HG02970 (cell line): ENCODE results near the gene SPACA1.

Source experiments
- ATAC-seq: cut with Tn5 transposase; IDR thresholded peaks from one replicate; pipeline ENCODE4 v1.9.1; 2021; ENCODE audit warnings: mild to moderate bottlenecking, moderate library complexity, moderate number of reproducible peaks; ENCODE audit not compliant: unreplicated experiment, low FRiP score

The SPACA1 gene

DNA sequence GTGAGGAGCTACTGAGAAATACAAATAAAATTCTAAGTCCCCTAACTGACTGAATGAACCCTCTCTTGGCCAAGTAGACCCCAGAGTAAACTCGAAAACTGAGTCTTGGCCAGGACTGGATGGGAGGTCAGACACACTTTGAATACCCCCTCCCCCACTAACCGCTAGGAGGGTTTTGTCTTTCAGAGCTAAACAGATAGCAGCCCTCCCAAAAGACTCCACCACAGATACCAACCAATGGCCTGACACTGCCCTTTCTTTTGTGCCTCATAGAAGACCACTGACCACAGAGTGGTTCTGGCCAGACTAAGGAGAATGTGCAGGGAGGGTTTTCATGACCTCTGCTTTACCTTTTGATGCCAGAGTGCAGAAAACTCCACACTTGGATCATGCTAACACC, 42.1 kb downstream of the SPACA1 start:
- no peak for ATAC-seq

DNA sequence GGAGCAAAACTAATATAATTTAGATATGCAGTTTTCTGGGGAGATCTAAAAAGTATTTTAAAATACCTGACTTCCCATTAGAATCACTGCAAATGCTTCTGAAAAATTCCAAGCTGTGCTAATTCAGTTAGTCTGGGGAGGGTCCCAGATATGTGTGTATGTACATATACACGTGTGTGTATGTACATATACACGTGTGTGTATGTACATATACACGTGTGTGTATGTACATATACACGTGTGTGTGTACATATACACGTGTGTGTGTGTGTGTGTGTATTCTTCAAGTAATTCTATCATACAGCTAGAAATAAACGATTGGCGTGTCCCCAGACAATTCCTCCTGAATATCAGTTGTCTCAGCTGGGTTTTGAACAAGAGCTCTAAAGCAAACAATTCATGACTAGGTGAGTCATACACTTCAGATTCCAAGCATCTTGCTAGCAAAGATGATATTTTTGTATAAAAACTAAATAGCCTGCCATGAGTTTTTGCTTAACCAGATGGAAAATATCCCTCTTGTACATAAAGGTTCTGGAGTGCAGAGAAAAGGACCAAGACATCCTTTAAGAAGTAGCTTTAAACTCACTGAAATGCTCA, 58.2 kb downstream of the SPACA1 start:
- ATAC-seq: no peak

DNA sequence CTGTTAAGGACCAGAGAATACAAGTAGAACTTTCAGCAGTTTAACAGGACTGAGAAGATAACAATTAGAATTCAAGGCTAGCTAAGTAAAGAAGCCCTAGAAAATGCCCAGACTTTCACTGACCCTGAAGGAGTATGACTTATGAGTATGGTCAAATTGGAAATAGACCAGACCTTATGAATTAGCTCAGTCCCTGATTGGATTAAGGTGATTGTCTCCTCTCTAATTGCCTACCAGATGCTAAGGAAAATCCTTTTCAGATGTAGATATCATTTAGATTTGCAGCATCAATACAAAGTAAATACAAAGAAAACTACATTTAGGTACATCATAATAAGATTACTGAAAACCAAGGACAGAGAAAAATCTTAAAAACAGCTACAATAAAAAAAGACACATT, 59.6 kb downstream of the SPACA1 start:
- no peak for ATAC-seq

DNA sequence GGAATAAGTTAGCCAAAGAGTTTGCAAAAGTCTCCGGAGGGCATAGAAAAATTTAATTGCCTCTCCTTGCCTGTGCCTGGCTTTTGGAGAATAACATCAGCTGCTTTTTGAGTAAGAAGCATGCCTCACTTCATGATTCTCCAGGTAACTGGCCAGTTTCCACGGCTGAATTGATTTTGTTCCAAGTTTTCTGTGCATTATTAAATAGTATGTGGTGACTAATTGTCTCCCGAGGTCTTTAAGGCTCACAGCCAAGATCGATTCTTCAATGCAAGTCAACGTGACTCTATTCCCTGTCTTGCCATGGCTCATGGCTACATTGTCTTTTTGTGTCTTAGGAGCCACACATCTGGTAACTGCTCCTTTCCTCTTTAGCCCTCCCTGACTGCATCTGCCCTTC, 64.3 kb downstream of the SPACA1 start:
- ATAC-seq: no peak

DNA sequence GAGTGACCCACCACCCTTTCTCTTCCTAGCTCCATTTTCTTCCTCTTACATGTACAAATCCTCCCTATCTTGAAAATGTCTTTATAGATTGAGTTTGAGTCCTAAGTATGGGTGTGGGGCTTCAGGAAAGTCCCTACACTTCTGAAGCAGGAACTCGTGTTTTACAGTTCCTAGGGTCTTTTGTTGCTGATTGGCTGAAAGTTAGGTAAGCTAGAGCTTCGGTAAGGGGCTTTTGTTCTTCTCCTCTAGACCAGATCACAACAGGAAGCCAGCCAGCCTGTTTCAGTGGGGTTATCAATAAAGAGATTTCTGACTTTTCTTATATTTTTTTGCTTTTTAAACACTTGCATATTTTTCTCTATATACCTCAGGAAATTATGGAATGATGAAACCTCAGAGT, 67.2 kb downstream of the SPACA1 start:
- no peak for ATAC-seq

DNA sequence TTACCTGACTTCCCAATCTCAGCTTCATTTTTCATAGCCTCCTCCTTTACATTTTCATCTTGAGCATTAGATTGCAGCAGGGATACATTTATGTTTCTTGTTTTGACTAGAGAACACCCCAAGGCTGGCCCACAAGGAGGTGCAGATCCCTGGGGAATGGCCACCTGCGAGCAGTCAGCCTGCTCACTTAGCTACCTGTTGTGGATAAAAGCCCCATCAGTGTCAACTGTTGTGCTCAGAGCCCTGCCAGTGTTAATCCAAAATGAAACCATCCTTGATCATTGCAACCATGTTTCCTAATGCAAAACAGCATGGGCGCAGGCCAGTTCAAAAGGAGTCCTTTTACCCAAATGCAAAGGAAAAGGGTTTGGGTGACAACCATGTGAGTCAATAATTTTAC, 67.7 kb downstream of the SPACA1 start:
- no peak for ATAC-seq

DNA sequence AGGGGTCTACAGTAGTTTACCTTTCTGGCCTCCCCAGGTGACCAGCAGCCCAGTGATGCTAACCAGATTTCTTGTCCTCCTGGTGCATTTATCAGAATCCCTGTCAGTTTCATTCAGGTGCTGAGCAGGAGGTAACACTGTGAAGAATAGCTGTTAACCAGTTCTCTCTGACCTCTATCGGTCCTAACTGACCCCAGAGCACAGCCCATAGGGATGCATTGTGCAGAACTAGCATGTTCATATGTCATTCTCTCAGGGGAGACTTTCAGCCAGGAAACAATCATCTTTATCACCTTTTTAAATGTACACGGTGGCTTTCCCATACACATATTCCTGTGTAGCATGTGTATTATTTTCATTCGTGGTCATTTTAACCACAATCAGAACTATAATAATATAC, 68.6 kb downstream of the SPACA1 start:
- ATAC-seq: no peak
